GM19025 (cell line): ENCODE data around the gene LMBRD1.
"Not testable (repeated sequence)": the region's sequence is repeated elsewhere in the genome, so short reads cannot be mapped to it uniquely, and the experiment has no call there.

Experiments used
- ATAC-seq: cut with Tn5 transposase; IDR thresholded peaks from one replicate; pipeline ENCODE4 v1.9.1; 2021; ENCODE audit warnings: mild to moderate bottlenecking, low read depth, moderate library complexity; ENCODE audit not compliant: unreplicated experiment

The LMBRD1 gene

GRCh38 chr6:69801225-69801624 is 4.4 kb upstream of the LMBRD1 start:
- ATAC-seq, result no peak

- ATAC-seq, result not testable (repeated sequence)
Observed at GRCh38 chr6:69798796-69799195, 2.0 kb upstream of the LMBRD1 start.

- ATAC-seq, result no peak
Observed at GRCh38 chr6:69796073-69796641, 653 bp downstream of the LMBRD1 start.

GRCh38 chr6:69795469-69796072 is 1.2 kb downstream of the LMBRD1 start:
- peak; percentile 21 for ATAC-seq

GRCh38 chr6:69792292-69792691 is 4.5 kb downstream of the LMBRD1 start:
- no peak for ATAC-seq

- peak; percentile 48 for ATAC-seq
Observed at GRCh38 chr6:69791065-69791471, 5.7 kb downstream of the LMBRD1 start.

GRCh38 chr6:69790629-69791028 is 6.2 kb downstream of the LMBRD1 start:
- ATAC-seq, result peak; percentile 21

GRCh38 chr6:69789578-69789977 is 7.2 kb downstream of the LMBRD1 start:
- no peak for ATAC-seq

GRCh38 chr6:69787436-69787835 is 9.4 kb downstream of the LMBRD1 start:
- ATAC-seq, result not testable (repeated sequence)

- no peak for ATAC-seq
Observed at GRCh38 chr6:69785697-69786096, 11.1 kb downstream of the LMBRD1 start.

GRCh38 chr6:69784595-69785377 is 12.0 kb downstream of the LMBRD1 start:
- ATAC-seq, result peak; percentile 55

GRCh38 chr6:69783108-69783507 is 13.7 kb downstream of the LMBRD1 start:
- ATAC-seq, result no peak

GRCh38 chr6:69780585-69781178 is 16.1 kb downstream of the LMBRD1 start:
- no peak for ATAC-seq

GRCh38 chr6:69775941-69776340 is 20.9 kb downstream of the LMBRD1 start:
- ATAC-seq, result no peak

GRCh38 chr6:69775585-69775849 is 21.3 kb downstream of the LMBRD1 start:
- ATAC-seq, result no peak

GRCh38 chr6:69774740-69775584 is 21.8 kb downstream of the LMBRD1 start:
- ATAC-seq, result no peak

GRCh38 chr6:69771158-69771906 is 25.5 kb downstream of the LMBRD1 start:
- no peak for ATAC-seq

GRCh38 chr6:69768664-69769063 is 28.1 kb downstream of the LMBRD1 start:
- ATAC-seq, result no peak

GRCh38 chr6:69763763-69764162 is 33.0 kb downstream of the LMBRD1 start:
- ATAC-seq, result no peak

GRCh38 chr6:69761853-69762252 is 35.0 kb downstream of the LMBRD1 start:
- no peak for ATAC-seq
